Parathyroid adenoma (tissue), 2 donors: ENCODE data around the gene NDC80.
A peak's percentile ranks its signal among the peaks of the same experiment; 100 is the strongest.

ENCODE experiments used
- H2AFZ ChIP-seq: fragments of 300-600 bp; sonication (generic); one replicate; pipeline ENCODE4 v1.7.0; 2017; ENCODE audit warnings: antibody characterized with exemption, mild to moderate bottlenecking
- H3K27ac ChIP-seq: fragments of 300-600 bp; sonication (generic); one replicate; pipeline ENCODE4 v1.7.0; 2017
- H3K27me3 ChIP-seq: fragments of 300-600 bp; sonication (generic); one replicate; pipeline ENCODE4 v1.7.0; 2017; ENCODE audit warnings: low read length; ENCODE audit not compliant: control insufficient read depth, insufficient read depth
- H3K36me3 ChIP-seq: fragments of 300-600 bp; sonication (generic); one replicate; pipeline ENCODE4 v1.7.0; 2017; ENCODE audit warnings: low read length; ENCODE audit not compliant: control insufficient read depth, insufficient read depth
- H3K4me1 ChIP-seq: fragments of 300-600 bp; sonication (generic); one replicate; pipeline ENCODE4 v1.7.0; 2017; ENCODE audit warnings: control low read depth
- H3K4me2 ChIP-seq: fragments of 300-600 bp; sonication (generic); one replicate; pipeline ENCODE4 v1.7.0; 2017; ENCODE audit warnings: low read length
- H3K4me3 ChIP-seq: fragments of 300-600 bp; sonication (generic); one replicate; pipeline ENCODE4 v1.7.0; 2017; ENCODE audit warnings: low read depth, low read length
- H3K79me2 ChIP-seq: fragments of 300-600 bp; sonication (generic); one replicate; pipeline ENCODE4 v1.7.0; 2017; ENCODE audit warnings: control low read depth
- H3K9ac ChIP-seq: fragments of 300-600 bp; sonication (generic); one replicate; pipeline ENCODE4 v1.7.0; 2017; ENCODE audit warnings: mild to moderate bottlenecking
- H3K9me3 ChIP-seq: fragments of 300-600 bp; sonication (generic); one replicate; pipeline ENCODE4 v1.7.0; 2017; ENCODE audit warnings: low read length; ENCODE audit not compliant: control insufficient read depth
- CTCF ChIP-seq: fragments of 300-600 bp; sonication (generic); IDR thresholded peaks from one replicate; pipeline ENCODE4 v1.7.0; 2017; ENCODE audit warnings: antibody characterized with exemption, mild to moderate bottlenecking
- donor health status: primary hyperparathyroidism.

The NDC80 gene

GRCh38 chr18:2568129-2568528, 3.2 kb upstream of the NDC80 start:
- TF ChIP-seq CTCF, result no peak
- Histone ChIP-seq H3K4me2 (no peak overlapping the region), H3K27me3 (no peaks in the 10 kb centered on the region), H2AFZ (no peak overlapping the region), H3K9me3 (no peaks in the 10 kb centered on the region), H3K9ac (no peak overlapping the region), H3K4me3 (no peak overlapping the region), H3K36me3 (no peaks in the 10 kb centered on the region), H3K27ac (no peak overlapping the region), H3K79me2 (peaks cover 4% of the 10 kb centered on the region), H3K4me1 (peaks cover 4% of the 10 kb centered on the region)

GRCh38 chr18:2568605-2569004, 2.8 kb upstream of the NDC80 start:
- H3K9ac ChIP-seq, result no peak overlapping the region
- no peak overlapping the region for H2AFZ ChIP-seq

GRCh38 chr18:2569338-2570207, 1.8 kb upstream of the NDC80 start:
- Histone ChIP-seq H3K36me3 (no peaks in the 10 kb centered on the region), H3K4me2 (no peak overlapping the region), H3K4me1 (peaks cover 4% of the 10 kb centered on the region), H3K4me3 (no peak overlapping the region), H3K27ac (no peak overlapping the region), H3K9ac (no peak overlapping the region), H3K27me3 (no peaks in the 10 kb centered on the region), H3K9me3 (no peaks in the 10 kb centered on the region), H3K79me2 (peaks cover 4% of the 10 kb centered on the region), H2AFZ (peak overlapping the region; percentile 94)
- no peak for TF ChIP-seq CTCF

More at GRCh38 chr18:2568605-2569004, 2.8 kb upstream of the NDC80 start:
- peaks cover 4% of the 10 kb centered on the region for H3K79me2 ChIP-seq
- no peaks in the 10 kb centered on the region for H3K9me3 ChIP-seq
- no peak overlapping the region for H3K4me3 ChIP-seq
- H3K4me1 ChIP-seq, result peaks cover 4% of the 10 kb centered on the region
- no peaks in the 10 kb centered on the region for H3K27me3 ChIP-seq
- TF ChIP-seq CTCF, result no peak
- no peak overlapping the region for H3K27ac ChIP-seq
- H3K36me3 ChIP-seq, result no peaks in the 10 kb centered on the region
- no peak overlapping the region for H3K4me2 ChIP-seq

GRCh38 chr18:2570772-2571199, 571 bp upstream of the NDC80 start:
- Histone ChIP-seq H3K79me2 (peaks cover 4% of the 10 kb centered on the region), H3K27me3 (no peaks in the 10 kb centered on the region), H3K36me3 (no peaks in the 10 kb centered on the region), H3K9me3 (no peaks in the 10 kb centered on the region), H3K9ac (peak overlapping the region; percentile 79), H3K4me2 (peak overlapping the region; percentile 70), H2AFZ (peak overlapping the region; percentile 94), H3K27ac (peak overlapping the region; percentile 93), H3K4me3 (peak overlapping the region; percentile 71), H3K4me1 (peaks cover 4% of the 10 kb centered on the region)
- TF ChIP-seq CTCF, result no peak

- Histone ChIP-seq H3K79me2 (peaks cover 4% of the 10 kb centered on the region), H3K27ac (no peak overlapping the region), H3K4me1 (peaks cover 4% of the 10 kb centered on the region), H3K27me3 (no peaks in the 10 kb centered on the region), H3K9me3 (no peaks in the 10 kb centered on the region), H3K36me3 (no peaks in the 10 kb centered on the region), H2AFZ (no peak overlapping the region), H3K9ac (no peak overlapping the region), H3K4me2 (no peak overlapping the region), H3K4me3 (no peak overlapping the region)
- no peak for TF ChIP-seq CTCF
These were observed 813 bp downstream of the NDC80 start for GRCh38 chr18:2572171-2572569.
